Panc1 (cell line): ENCODE results near the gene SH3BP1. TPM values are rescaled to one million over a fixed set of nuclear protein-coding genes. Genes with fewer than 3 reads are reported as not detected.

Source experiments
- ATAC-seq: fragments of 200-7000 bp; cut with Tn5 transposase; 2 replicates; pipeline ENCODE4 v1.9.1; 2020; ENCODE audit warnings: mild to moderate bottlenecking, moderate library complexity
- BruUV-seq: library from RNA; stranded (reverse); fragments of 400-500 nt; replicated peaks from 2 replicates; lab custom pipeline; 2021; lab: Mats Ljungman, UMichigan
- CTCF ChIA-PET: fragments of 300-600 bp; sonication (Branson Sonifier 250); formaldehyde crosslinking; loops from one replicate; lab custom pipeline; 2022; ENCODE audit warnings: antibody characterized with exemption; lab: Charles Lee
- POLR2A ChIA-PET: fragments of 300-600 bp; sonication (Branson Sonifier 250); formaldehyde crosslinking; loops from one replicate; lab custom pipeline; 2022; ENCODE audit warnings: antibody characterized with exemption; lab: Charles Lee
- DNase-seq: peaks from one replicate; pipeline ENCODE4 v3.0.0-alpha.2; 2010; ENCODE audit warnings: low read depth, low spot score
- H3K27ac ChIP-seq: 2 replicates; pipeline ENCODE4 v1.5.1; 2011; ENCODE audit warnings: mild to moderate bottlenecking, low read length, inconsistent platforms
- H3K27me3 ChIP-seq: fragments of 200-500 bp; sonication (Bioruptor generic); 2 replicates; pipeline ENCODE4 v1.6.0; 2014; ENCODE audit warnings: low read length, inconsistent platforms; ENCODE audit not compliant: control insufficient read depth, insufficient read depth
- H3K36me3 ChIP-seq: fragments of 200-500 bp; sonication (Bioruptor generic); 2 replicates; pipeline ENCODE4 v1.5.1; 2014; ENCODE audit warnings: inconsistent platforms, mild to moderate bottlenecking, low read length, moderate library complexity; ENCODE audit not compliant: control insufficient read depth, insufficient read depth
- H3K4me1 ChIP-seq: 2 replicates; pipeline ENCODE4 v1.5.1; 2011; ENCODE audit warnings: inconsistent platforms, mild to moderate bottlenecking, low read length, moderate library complexity; ENCODE audit not compliant: control insufficient read depth, insufficient read depth
- H3K4me3 ChIP-seq, 2 experiments: 2 replicates each; pipeline ENCODE4 v1.5.1; 2011 to 2012; ENCODE audit warnings: low read depth in 2 of 2, low read length in 2 of 2, mild to moderate bottlenecking in 2 of 2, inconsistent platforms in 1 of 2, moderate library complexity in 1 of 2
- H3K9me3 ChIP-seq: fragments of 200-500 bp; sonication (Bioruptor generic); 2 replicates; pipeline ENCODE4 v1.5.1; 2014; ENCODE audit warnings: low read depth, mild to moderate bottlenecking, inconsistent platforms, low read length, moderate library complexity; ENCODE audit not compliant: control insufficient read depth, insufficient read depth
- CTCF ChIP-seq: fragments of 450-650 bp; IDR thresholded peaks from 2 replicates; pipeline ENCODE4 v1.5.1; 2017; ENCODE audit warnings: mild to moderate bottlenecking
- POLR2AphosphoS5 ChIP-seq: IDR thresholded peaks from 2 replicates; pipeline ENCODE4 v1.6.1; 2012; ENCODE audit warnings: mild to moderate bottlenecking, low read depth, low read length, moderate library complexity
- REST ChIP-seq, 2 experiments: IDR thresholded peaks; 2 replicates each; pipeline ENCODE4 v1.6.1; 2011 to 2012; ENCODE audit warnings: low read depth in 2 of 2, control low read depth in 1 of 2, low read length in 1 of 2, mild to moderate bottlenecking in 1 of 2, moderate library complexity in 1 of 2; ENCODE audit not compliant: insufficient read depth in 1 of 2
- SIN3A ChIP-seq: IDR thresholded peaks from 2 replicates; pipeline ENCODE4 v1.6.1; 2012; ENCODE audit warnings: low read depth, mild to moderate bottlenecking, low read length, moderate library complexity, borderline replicate concordance; ENCODE audit not compliant: insufficient read depth
- TCF7L2 ChIP-seq: IDR thresholded peaks from 2 replicates; pipeline ENCODE4 v1.6.1; 2011; ENCODE audit warnings: mild to moderate bottlenecking, low read depth, low read length, inconsistent platforms
- in situ Hi-C: cut with HindIII; loops from 2 replicates; pipeline ENCODE4 v1.10.0; 2016; ENCODE audit warnings: low sequenced_read_pairs, low pct_unique_long_range_greater_than_20kb
- intact Hi-C: fragments of 100-400 bp; cut with micrococcal nuclease; formaldehyde crosslinking; loops from one replicate; pipeline ENCODE4 v1.10.0; 2022; ENCODE audit not compliant: unreplicated experiment
- total RNA-seq: library from RNA; stranded (reverse); gene quantifications from one replicate; pipeline ENCODE4 v1.2.1, GENCODE V29; 2021; ENCODE audit not compliant: unreplicated experiment

The SH3BP1 gene
- total RNA-seq, 1 experiment from 2014 or later, result 6.8 TPM

- POLR2A ChIA-PET, result interaction anchor here (0.6 to 0.7 kb wide), 3 partner anchors 28 to 146 kb away, joined by 3 to 5 read pairs (median 3); no protein-coding TSS in a partner anchor
- no peak overlapping the region for H3K27ac ChIP-seq
- ATAC-seq (peak; percentile 92), DNase-seq (no peak)
- H3K4me3 ChIP-seq, result no peak overlapping the region
- TF ChIP-seq SIN3A (no peak), CTCF (peak; percentile 88)
- H3K27me3 ChIP-seq, result no peaks in the 10 kb centered on the region
- H3K4me1 ChIP-seq, result peaks cover 6% of the 10 kb centered on the region; the same call in 1 of the 2 replicates
- no peaks in the 10 kb centered on the region for H3K36me3 ChIP-seq
- CTCF ChIA-PET, result interaction anchor here (0.5 to 1.6 kb wide), 10 partner anchors 9 to 180 kb away, joined by 3 to 14 read pairs (median 6); partner anchors contain the start of genes GALR3, LGALS1 and PDXP
- BruUV-seq, result no TSS peak
- in situ Hi-C loops (no loop called here), intact Hi-C loops (loop anchor here (2.0 kb wide), 1 partner anchor 37 kb away; no protein-coding TSS in a partner anchor)
- no peaks in the 10 kb centered on the region for H3K9me3 ChIP-seq
Measured at GRCh38 chr22:37643225-37643847, 3.9 kb downstream of the SH3BP1 start.

- Histone ChIP-seq H3K27ac (no peak overlapping the region), H3K4me3 (no peak overlapping the region), H3K36me3 (no peaks in the 10 kb centered on the region), H3K4me1 (no peaks in the 10 kb centered on the region), H3K9me3 (no peaks in the 10 kb centered on the region), H3K27me3 (no peaks in the 10 kb centered on the region)
- POLR2A ChIA-PET, result no interaction called here
- in situ Hi-C loops, result no loop called here
- intact Hi-C loops, result no loop called here
- DNase-seq (no peak), ATAC-seq (no peak)
- CTCF ChIA-PET, result no interaction called here
- no peak for TF ChIP-seq SIN3A
- no peak for TF ChIP-seq REST (IDR thresholded peaks at IDR 0.05; ENCODE audit: insufficient read depth in 1 of 2, low read depth in 2 of 2, low read length in 1 of 2)
- TF ChIP-seq TCF7L2, result no peak
- no peak for TF ChIP-seq POLR2AphosphoS5
- TF ChIP-seq CTCF, result no peak
- no TSS peak for BruUV-seq
Measured at GRCh38 chr22:37647317-37647716, 7.8 kb downstream of the SH3BP1 start.
